Activated CD8-positive, alpha-beta memory T cell treated with anti-CD3 and anti-CD28 coated beads for 48 hours (primary cell): Measurements from ENCODE around the gene NOL4L.
A peak's percentile ranks its signal among the peaks of the same experiment; 100 is the strongest.

Experiments
- DNase-seq, 3 experiments: peaks; one replicate each; pipeline ENCODE4 v3.0.0-alpha.2; 2020; ENCODE audit warnings: low read depth in 2 of 3, low spot score in 2 of 3

Gene NOL4L

DNA sequence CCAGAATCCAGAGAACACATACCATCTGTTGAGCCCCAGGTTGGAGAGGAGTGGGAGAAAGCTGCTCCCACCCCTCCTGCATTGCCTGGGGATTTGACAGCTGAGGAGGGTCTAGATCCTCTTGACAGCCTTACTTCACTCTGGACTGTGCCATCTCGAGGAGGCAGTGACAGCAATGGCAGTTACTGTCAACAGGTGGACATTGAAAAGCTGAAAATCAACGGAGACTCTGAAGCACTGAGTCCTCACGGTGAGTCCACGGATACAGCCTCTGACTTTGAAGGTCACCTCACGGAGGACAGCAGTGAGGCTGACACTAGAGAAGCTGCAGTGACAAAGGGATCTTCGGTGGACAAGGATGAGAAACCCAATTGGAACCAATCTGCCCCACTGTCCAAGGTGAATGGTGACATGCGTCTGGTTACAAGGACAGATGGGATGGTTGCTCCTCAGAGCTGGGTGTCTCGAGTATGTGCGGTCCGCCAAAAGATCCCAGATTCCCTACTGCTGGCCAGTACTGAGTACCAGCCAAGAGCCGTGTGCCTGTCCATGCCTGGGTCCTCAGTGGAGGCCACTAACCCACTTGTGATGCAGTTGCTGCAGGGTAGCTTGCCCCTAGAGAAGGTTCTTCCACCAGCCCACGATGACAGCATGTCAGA is 149.6 kb downstream of the NOL4L start:
- DNase-seq: no peak

DNA sequence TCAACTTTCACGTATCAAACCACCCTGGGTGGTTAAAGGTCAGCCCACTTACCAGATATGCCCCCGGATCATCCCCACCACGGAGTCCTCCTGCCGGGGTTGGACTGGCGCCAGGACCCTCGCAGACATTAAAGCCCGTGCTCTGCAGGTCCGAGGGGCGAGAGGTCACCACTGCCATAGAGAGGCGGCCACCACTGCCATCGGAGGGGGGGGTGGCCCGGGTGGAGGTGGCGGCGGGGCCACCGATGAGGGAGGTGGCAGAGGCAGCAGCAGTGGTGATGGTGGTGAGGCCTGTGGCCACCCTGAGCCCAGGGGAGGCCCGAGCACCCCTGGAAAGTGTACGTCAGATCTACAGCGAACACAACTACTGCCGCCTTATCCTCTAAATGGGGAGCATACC is 150.7 kb downstream of the NOL4L start:
- no peak for DNase-seq

DNA sequence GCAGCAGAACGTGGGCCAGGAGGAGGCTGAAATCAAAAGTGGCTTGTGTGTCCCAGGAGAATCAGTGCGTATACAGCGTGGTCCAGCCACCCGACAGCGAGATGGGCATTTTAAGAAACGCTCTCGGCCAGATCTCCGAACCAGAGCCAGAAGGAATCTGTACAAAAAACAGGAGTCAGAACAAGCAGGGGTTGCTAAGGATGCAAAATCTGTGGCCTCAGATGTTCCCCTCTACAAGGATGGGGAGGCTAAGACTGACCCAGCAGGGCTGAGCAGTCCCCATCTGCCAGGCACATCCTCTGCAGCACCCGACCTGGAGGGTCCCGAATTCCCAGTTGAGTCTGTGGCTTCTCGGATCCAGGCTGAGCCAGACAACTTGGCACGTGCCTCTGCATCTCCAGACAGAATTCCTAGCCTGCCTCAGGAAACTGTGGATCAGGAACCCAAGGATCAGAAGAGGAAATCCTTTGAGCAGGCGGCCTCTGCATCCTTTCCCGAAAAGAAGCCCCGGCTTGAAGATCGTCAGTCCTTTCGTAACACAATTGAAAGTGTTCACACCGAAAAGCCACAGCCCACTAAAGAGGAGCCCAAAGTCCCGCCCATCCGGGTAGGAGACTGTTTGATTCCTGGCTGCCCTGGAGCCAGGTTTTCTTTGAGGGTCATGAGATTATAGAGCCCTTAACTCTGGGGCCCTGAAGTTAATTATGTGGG is 151.7 kb downstream of the NOL4L start:
- DNase-seq: no peak

DNA sequence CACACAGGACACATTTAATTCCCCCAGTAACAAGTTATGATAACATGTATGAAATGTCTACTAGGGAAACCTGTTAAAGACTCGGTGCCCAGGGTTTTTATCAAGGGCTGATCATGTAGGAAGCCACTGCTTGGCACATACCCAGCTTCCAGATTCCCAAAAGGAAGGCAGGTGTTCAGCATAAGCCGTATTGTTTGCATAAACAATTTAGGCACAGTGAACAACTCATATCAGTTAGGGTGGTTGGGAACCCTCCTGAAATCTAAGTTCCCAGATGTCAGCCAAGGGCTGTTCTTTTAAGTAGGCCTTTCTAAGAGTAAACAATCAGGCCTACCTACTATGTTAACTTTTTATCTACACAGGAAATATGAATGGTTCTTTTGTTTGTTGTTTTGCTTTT is 152.9 kb downstream of the NOL4L start:
- no peak for DNase-seq

DNA sequence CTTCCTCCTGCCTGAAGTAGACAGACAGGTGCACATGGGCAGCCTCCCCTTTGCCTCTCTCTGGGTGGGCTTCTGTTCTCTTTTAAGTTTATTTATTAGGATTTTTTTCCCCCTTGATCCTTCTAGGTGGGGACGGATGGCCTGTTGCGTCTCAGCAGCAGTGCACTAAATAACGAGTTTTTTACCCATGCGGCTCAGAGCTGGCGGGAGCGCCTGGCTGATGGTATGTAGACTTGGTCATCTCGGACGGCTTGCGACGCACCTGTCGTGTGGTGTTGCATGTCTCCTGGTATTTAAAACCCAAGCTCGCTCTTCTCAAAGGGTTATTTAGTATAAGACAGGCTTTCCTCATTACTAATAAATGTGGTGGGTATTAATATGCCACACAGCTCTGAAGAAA is 153.7 kb downstream of the NOL4L start:
- DNase-seq: no peak

DNA sequence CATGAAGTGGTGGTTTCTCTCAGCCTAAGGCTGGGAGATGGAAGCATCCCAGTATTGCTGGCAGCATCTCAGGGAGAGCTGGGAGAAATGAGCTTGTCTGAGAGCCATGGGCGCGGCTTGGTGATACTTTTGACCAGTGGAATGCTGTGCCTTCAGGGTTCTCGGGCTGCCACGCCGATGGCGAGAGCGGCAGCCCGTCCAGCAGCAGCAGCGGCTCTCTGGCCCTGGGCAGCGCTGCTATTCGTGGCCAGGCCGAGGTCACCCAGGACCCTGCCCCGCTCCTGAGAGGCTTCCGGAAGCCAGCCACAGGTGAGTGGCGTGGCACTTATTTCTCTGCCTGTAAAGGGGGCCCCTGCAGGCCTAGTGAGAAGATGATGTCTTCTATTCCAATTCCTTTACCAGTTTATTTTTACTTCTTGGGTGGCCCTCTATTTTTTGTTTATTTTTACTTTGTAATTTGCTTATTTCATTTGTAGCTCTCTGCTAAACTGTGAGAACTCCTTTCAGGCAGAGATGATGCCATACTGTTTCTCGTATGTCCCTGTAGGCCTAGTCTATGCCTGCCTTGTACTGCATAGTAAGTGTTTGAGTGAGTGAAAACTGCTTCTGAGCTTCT is 155.3 kb downstream of the NOL4L start:
- no peak for DNase-seq

DNA sequence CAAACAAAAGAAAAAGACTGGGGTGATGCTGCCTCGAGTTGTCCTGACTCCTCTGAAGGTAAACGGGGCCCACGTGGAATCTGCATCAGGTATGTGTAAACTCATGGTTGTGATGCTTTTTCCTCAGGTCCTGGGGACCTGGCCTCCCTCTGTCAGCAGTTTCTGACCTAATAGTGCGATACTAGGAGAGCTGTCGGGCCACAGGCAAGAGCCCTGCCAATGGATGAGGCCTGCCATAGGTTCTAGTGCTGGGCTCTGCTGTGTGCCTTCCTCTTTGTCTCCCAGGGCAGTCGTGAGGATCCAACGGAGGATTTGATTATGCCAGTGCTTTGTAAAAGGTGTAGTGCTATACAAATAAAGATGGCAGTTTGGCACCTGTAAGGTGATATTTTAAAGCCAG is 155.8 kb downstream of the NOL4L start:
- no peak for DNase-seq

DNA sequence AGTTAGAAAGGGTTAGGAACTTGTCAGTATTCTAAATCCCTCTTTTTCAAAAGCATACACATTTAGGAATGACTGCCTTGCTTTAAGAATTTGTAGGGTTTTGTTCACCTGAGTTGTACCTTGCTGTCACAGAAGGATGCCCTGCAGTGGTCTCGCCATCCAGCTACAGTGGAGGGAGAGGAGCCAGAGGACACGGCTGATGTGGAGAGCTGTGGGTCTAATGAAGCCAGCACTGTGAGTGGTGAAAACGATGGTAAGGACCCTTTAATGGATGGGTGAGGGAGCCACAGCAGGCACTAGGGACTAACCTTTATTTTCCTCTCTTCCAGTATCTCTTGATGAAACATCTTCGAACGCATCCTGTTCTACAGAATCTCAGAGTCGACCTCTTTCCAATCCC is 157.1 kb downstream of the NOL4L start:
- DNase-seq: no peak

DNA sequence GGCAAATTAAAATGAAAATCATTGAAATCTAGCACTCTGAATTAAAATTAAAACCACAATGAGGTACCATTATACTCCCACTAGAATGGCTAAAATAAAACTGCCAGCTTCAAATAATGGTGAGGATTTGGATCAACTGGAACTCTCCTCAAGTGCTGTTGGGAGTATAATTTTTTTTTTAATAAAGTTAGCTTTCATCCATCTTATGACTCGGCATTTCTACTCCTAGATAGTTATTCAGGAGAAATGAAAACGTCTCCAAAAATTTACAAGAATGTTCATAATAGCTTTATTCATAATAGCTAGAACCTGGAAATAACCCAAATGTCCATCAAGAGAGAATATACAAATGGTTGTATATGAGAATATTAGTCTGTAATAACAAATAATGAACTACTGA is 163.8 kb downstream of the NOL4L start:
- DNase-seq: no peak

DNA sequence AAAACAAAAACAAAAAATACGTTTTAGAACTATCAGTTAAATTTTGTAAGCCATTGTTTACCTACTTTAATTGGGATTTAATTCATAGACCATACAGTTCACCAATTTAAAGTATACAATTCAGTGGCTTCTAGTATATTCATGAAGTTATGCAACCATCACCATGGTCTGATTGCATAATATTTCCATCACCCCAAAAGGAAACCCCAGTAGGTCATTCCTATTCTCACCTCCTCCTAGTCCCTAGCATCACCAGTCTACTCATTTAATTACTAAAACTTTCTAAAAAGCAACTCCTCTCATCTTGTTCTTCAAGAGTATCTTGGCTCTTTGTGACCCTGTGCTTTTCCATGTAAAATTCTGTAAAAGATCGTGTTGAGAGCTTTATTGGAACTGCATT is 166.8 kb downstream of the NOL4L start:
- no peak for DNase-seq

DNA sequence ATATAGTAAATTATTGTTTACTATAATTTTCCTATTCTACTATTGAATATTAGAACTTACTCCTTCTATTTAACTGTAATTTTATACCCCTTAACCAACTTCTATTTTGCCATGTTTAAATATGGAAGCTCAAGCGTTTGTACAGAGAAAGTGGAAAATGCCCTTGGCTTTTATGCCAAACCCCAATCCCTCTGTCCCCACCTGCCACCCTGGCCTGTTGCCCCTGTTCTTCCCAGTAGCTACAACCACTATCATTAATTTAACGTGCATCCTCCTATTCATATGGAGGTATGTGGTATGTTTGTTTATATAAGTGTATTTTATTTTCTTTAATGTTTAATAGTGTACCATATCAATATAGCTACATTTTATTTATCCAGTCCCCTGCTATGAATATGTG is 168.9 kb downstream of the NOL4L start:
- no peak for DNase-seq

DNA sequence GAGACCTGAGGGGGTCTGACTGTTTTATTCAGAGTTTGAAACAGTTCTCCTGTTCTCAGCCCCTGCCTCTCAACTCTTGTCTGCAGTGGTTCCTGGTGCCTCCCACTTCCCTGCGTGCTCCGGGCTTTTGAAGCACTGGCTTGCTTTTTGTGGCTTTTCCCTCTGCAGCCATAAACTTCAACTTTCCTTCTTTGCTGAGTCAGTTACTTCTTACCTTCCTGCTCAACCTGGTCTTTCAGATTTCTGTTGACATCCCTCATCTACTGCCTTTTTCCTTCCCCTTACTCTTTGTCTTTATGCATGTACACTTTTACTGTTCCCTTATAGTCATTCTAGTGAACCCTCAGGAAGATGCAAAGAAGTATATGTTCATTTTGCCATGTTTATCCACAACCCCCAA is 169.6 kb downstream of the NOL4L start:
- DNase-seq: no peak

DNA sequence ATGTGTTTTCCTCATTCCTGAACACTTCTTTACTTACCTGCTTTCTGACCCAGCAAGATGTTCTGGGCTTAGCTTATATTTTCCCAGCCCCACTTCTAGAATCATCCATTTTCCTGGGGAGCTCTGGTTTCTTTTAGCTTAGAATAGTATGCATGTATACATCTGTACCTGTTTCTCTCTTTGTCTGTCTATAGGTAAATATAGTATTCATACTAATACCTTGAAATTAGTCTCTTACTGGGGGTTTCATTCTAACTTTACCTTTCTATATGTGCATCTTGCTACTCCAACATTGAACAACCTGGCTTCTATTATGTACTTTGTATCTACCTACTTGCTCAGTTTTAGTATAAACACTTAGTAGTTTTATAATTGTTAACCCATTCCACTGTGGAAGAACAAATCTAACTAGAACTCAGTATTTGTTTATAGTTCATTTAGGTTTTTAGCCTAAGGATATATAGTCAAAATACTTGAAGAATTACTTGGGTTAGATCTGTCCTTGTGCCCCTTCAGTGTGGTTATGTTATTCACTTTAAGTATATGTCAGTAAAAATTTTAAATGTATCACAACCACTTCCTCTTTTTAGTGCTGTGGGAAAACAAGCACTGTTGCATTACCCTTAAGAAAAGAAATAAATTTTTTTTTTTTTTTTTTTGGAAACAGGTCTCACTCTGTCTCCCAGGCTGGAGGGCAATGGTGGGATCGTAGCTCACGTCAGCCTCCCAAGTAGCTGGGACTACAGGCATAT is 173.0 kb downstream of the NOL4L start:
- DNase-seq: no peak

DNA sequence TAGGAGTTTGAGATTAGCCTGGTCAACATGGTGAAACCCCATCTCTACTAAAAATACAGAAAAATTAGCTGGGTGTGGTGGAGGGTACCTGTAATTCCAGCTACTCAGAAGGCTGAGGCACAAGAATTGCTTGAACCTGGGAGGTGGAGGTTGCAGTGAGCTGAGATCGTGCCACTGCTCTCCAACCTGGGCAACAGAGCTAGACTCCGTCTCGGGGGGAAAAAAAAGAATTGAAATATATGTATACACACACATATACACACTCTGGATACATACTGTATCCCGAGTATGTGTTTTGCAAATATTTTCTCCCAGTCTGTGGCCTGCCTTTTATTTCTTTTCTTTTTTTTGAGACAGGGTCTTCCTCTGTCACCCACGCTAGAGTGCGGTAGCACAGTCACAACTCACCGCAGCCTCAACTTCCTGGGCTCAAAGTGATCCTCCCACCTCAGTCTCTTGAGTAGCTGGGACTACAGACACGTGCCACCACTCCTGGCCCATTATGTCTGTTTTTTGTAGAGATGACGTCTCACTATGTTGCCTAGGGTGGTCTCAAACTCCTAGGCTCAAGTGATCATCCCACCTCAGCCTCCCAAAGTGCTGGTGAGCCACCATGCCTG is 177.9 kb downstream of the NOL4L start:
- DNase-seq: peak; percentile 12 to 28 (median 18)

DNA sequence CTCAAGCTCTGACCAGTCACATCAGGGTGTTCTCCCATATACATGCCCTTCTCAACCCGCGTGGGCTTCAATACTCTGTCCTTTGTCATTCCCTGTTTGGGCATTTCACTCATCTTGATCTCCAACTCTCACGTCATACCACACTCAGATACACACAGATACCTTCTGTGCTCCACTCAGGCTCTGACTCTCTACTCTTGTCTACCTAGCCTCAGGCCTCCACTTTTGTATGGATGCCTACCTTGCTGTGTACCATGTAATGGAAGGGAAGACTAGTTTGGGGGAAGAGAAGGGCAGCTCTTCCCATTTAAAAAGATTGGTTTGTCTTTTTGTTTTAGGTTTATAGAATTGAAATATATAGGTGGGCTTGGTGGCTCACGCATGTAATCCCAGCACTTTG is 178.4 kb downstream of the NOL4L start:
- DNase-seq: no peak

DNA sequence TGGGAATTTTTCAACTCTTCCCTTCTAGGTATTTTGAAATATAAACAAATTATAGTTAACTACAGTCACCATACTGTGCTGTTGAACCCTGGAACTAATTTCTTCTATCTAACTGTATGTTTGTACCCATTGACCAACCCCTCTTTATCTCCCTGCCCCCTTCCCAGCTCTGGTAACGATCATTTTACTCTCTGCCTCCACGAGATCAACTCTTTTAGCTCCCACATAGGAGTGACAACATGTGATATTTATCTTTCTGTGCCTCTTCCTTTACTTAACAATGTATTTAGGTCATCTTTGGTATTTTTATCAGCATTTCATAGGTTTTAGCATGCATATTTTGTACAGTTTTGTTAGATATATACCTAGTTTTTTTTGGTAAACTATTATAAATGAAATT is 181.1 kb downstream of the NOL4L start:
- DNase-seq: no peak

DNA sequence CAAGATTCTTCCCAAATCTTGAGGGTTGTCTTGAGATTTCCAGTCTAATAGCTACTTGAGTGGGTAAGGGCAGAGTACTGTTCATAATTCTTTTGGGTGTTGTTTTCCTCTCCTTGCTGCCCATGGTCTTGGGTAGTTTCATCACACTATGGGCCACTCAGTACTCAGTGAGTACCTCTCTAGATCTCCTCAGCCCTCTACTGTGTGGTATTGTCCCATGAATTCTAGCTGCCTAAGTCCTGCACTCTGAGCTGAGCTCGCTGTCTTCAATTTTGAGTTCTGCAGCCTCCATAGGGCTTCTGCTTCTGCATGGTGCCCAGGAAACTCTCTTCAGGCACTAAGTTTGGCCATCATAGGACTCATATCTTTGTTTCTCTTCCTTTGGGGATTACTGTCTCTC is 184.7 kb downstream of the NOL4L start:
- no peak for DNase-seq

DNA sequence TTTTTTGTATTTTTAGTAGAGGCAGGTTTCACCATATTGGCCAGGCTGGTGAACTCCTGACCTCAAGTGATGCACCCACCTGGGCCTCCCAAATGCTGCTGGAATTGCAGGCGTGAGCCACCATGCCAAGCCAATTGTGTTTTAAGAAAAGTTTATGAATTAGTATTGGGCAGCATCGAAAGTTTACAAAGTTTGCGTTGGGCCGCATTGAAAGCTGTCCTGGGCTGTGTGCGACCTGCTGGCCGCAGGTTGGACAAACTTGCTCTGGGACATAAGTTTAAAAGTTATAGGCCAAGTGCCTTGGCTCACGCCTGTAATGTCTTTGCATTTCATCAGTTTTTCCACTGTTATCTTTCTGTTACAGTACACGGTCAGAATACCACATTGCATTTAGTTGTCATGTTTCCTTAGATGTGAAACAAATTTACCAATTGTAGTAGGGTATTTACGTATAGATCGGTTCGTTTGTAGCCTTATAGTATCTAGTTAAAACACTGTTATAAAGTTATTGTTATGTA is 187.5 kb downstream of the NOL4L start:
- DNase-seq: no peak

DNA sequence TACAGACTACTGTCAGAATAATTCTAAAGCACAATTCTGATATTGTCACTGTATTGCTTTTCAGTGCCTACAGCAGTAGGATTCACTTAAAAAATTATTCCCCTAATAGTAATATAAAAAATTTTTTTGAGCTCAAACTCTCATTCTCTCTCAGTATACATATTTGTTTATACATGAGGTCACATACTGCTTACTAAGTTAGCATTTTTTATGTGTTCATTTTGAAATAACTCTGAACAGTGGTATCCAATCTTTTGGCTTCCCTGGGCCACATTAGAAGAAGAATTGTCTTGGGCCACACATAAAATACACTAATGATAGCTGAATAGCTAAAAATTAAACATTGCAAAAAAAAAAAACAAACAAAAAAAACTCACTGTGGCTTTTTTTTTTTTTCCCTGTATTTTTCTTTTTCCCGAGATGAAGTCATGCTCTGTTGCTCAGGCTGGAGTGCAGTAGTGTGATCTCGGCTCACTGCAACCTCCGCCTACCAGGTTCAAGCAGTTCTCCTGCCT is 188.4 kb downstream of the NOL4L start:
- DNase-seq: no peak

DNA sequence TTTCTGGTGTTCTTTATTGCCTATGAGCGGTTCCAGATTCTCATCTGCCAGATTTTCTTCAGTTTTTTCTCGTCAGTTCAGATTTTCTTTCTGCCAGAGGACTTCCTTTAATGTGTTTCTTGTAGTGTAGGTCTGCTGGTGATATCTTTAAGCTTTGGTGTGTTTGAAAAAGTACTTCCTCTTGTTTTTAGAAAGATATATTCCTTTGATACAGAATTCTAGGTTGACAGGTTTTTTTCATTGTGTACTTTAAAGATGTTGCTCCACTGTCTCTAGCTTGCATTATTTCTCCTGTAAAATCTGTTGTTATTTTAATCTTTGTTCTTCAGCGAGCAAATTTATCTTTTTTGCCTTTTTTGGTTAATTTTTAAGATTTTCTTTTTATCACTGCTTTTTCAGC is 190.1 kb downstream of the NOL4L start:
- DNase-seq: no peak
